Measurements from ENCODE around the gene CCDC93. TPM values are rescaled to one million over a fixed set of nuclear protein-coding genes. Genes with fewer than 3 reads are reported as not detected.

Gene CCDC93, protein sequence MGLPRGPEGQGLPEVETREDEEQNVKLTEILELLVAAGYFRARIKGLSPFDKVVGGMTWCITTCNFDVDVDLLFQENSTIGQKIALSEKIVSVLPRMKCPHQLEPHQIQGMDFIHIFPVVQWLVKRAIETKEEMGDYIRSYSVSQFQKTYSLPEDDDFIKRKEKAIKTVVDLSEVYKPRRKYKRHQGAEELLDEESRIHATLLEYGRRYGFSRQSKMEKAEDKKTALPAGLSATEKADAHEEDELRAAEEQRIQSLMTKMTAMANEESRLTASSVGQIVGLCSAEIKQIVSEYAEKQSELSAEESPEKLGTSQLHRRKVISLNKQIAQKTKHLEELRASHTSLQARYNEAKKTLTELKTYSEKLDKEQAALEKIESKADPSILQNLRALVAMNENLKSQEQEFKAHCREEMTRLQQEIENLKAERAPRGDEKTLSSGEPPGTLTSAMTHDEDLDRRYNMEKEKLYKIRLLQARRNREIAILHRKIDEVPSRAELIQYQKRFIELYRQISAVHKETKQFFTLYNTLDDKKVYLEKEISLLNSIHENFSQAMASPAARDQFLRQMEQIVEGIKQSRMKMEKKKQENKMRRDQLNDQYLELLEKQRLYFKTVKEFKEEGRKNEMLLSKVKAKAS
- polyA plus RNA-seq (2012; ENCODE audit: missing spikeins) = 9.9 TPM

- DNase-seq (ENCODE audit: insufficient read length) = peak; percentile 95
These were observed at the start of gene CCDC93 for GRCh38 chr2:118013724-118014491. Gene CCDC93 (minus strand): TSS chr2:118014070. CDS start chr2:118013995, 75 bp downstream.

GRCh38 chr2:118062669-118063068 lies 48.8 kb upstream of the CCDC93 start:
- DNase-seq (ENCODE audit: insufficient read length) (no peak), FAIRE-seq (no peak)
- TF ChIP-seq TAF1 (IDR thresholded peaks at IDR 0.05; ENCODE audit: borderline replicate concordance, low read depth, low read length) (no peak), POLR2AphosphoS5 (IDR thresholded peaks at IDR 0.05; ENCODE audit: low read depth, low read length) (no peak), POLR2A (IDR thresholded peaks at IDR 0.05; ENCODE audit: low read depth, low read length) (no peak)

More at GRCh38 chr2:118013724-118014491, at the start of gene CCDC93:
- TF ChIP-seq TAF1 (IDR thresholded peaks at IDR 0.05; ENCODE audit: borderline replicate concordance, low read depth, low read length) (no peak), POLR2AphosphoS5 (IDR thresholded peaks at IDR 0.05; ENCODE audit: low read depth, low read length) (0 out of 2 replicates have a peak, but pooled peaks have one; percentile 53), POLR2A (IDR thresholded peaks at IDR 0.05; ENCODE audit: low read depth, low read length) (peak; percentile 77)
- peak; percentile 84 for FAIRE-seq

GRCh38 chr2:118062048-118062447 lies 48.2 kb upstream of the CCDC93 start:
- TF ChIP-seq TAF1 (IDR thresholded peaks at IDR 0.05; ENCODE audit: borderline replicate concordance, low read depth, low read length) (no peak), POLR2A (IDR thresholded peaks at IDR 0.05; ENCODE audit: low read depth, low read length) (no peak), POLR2AphosphoS5 (IDR thresholded peaks at IDR 0.05; ENCODE audit: low read depth, low read length) (no peak)
- FAIRE-seq (no peak), DNase-seq (ENCODE audit: insufficient read length) (no peak)

GRCh38 chr2:118061135-118061955 lies 47.5 kb upstream of the CCDC93 start:
- DNase-seq (ENCODE audit: insufficient read length) = no peak
- TF ChIP-seq POLR2A (IDR thresholded peaks at IDR 0.05; ENCODE audit: low read depth, low read length) (no peak), TAF1 (IDR thresholded peaks at IDR 0.05; ENCODE audit: borderline replicate concordance, low read depth, low read length) (no peak), POLR2AphosphoS5 (IDR thresholded peaks at IDR 0.05; ENCODE audit: low read depth, low read length) (no peak)
- peak; percentile 92 for FAIRE-seq

GRCh38 chr2:118059919-118060478 lies 46.1 kb upstream of the CCDC93 start:
- FAIRE-seq (peak; percentile 74), DNase-seq (ENCODE audit: insufficient read length) (no peak)

DNA sequence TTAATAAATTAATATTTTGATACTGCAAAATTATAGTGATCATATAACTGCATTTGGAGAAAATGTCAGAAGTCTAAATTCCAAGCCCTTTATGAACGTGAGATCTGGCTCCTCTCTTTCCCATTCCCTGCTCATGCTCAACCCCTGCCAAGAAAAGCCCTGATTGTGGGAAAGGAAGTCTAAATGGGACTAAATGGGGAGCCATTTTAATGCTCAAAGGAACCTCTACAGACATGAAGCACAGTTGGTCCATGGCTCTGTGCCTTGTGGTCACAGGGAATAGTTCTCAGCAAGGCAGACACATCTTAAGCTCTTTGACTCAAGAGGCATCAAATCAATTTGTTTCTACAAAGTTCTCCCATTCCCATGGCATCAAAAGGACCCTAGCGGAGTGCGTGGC lies 45.1 kb upstream of the CCDC93 start:
- TF ChIP-seq TAF1 (IDR thresholded peaks at IDR 0.05; ENCODE audit: borderline replicate concordance, low read depth, low read length) (no peak), POLR2AphosphoS5 (IDR thresholded peaks at IDR 0.05; ENCODE audit: low read depth, low read length) (no peak), POLR2A (IDR thresholded peaks at IDR 0.05; ENCODE audit: low read depth, low read length) (no peak)
- no peak for DNase-seq (ENCODE audit: insufficient read length)
- no peak for FAIRE-seq

More at GRCh38 chr2:118059919-118060478, 46.1 kb upstream of the CCDC93 start:
- TF ChIP-seq POLR2A (IDR thresholded peaks at IDR 0.05; ENCODE audit: low read depth, low read length) (no peak), POLR2AphosphoS5 (IDR thresholded peaks at IDR 0.05; ENCODE audit: low read depth, low read length) (no peak), TAF1 (IDR thresholded peaks at IDR 0.05; ENCODE audit: borderline replicate concordance, low read depth, low read length) (no peak)

DNA sequence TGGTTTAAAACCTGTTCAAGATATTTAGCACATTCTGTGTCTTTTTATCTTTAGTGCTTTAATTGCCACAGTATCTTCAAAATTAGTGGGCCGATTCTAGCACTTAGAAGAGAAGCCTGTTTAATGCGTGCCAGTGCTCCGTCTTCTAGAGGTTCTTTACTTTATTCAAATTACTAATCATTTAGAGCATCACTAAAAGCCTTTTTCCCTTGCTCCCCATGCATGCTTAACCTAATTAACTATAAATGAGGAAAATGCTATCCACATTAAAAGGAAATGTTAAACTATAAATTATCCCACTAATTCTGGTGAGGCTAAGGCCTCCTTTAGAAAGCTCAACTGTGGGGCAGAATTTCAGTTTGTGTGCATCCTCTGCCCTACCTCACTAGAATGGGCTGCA lies 42.9 kb upstream of the CCDC93 start:
- FAIRE-seq = no peak
- no peak for DNase-seq (ENCODE audit: insufficient read length)
- TF ChIP-seq POLR2AphosphoS5 (IDR thresholded peaks at IDR 0.05; ENCODE audit: low read depth, low read length) (no peak), TAF1 (IDR thresholded peaks at IDR 0.05; ENCODE audit: borderline replicate concordance, low read depth, low read length) (no peak), POLR2A (IDR thresholded peaks at IDR 0.05; ENCODE audit: low read depth, low read length) (no peak)

- FAIRE-seq (peak; percentile 97), DNase-seq (ENCODE audit: insufficient read length) (no peak)
- no peak for TF ChIP-seq TAF1 (IDR thresholded peaks at IDR 0.05; ENCODE audit: borderline replicate concordance, low read depth, low read length)
- TF ChIP-seq POLR2AphosphoS5 (IDR thresholded peaks at IDR 0.05; ENCODE audit: low read depth, low read length) = no peak
- no peak for TF ChIP-seq POLR2A (IDR thresholded peaks at IDR 0.05; ENCODE audit: low read depth, low read length)
These were observed 42.3 kb upstream of the CCDC93 start for GRCh38 chr2:118056165-118056534.

DNA sequence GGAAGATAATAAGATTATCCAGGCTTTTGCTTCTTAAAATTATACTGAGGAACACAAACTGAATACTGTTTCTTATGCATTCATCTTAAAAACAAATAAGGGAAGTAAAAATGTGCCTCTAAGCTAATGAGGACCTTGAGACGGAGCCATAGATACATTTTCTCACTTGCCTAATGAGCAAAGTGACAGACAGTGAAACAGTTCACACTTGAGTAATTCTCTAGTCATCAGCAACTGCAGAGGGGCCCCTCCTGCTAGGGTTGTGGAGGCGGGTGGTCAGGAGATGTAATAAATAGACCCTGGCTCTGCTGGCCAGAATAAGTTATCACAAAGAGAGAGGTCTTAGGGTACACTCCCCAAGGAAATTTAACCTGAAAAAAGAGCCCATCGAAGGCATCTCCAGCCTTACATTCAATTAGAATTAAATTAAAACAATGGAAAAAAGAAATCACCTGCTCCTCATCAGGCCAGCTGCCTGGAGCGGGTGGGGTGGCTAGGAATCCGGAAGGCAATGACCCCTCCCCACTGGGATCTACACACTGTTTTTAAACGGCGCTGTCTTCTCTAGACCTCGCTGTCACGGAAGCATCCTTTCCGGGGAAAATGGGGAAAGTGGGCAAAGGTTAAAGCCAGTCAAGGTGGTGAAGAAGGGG lies 41.8 kb upstream of the CCDC93 start:
- DNase-seq (ENCODE audit: insufficient read length) (no peak), FAIRE-seq (peak; percentile 91)
- no peak for TF ChIP-seq TAF1 (IDR thresholded peaks at IDR 0.05; ENCODE audit: borderline replicate concordance, low read depth, low read length)
